GM15510 (cell line): ENCODE measurements around the gene COL25A1.

Source experiments
- POLR2A ChIP-seq: IDR thresholded peaks from 3 replicates; pipeline ENCODE4 v1.6.1; 2011; ENCODE audit warnings: borderline replicate concordance; ENCODE audit not compliant: insufficient read length; ENCODE audit errors: extremely low read depth

Gene COL25A1

GRCh38 chr4:109174224-109174953 lies 128.1 kb downstream of the COL25A1 start:
- TF ChIP-seq POLR2A, result no peak

DNA sequence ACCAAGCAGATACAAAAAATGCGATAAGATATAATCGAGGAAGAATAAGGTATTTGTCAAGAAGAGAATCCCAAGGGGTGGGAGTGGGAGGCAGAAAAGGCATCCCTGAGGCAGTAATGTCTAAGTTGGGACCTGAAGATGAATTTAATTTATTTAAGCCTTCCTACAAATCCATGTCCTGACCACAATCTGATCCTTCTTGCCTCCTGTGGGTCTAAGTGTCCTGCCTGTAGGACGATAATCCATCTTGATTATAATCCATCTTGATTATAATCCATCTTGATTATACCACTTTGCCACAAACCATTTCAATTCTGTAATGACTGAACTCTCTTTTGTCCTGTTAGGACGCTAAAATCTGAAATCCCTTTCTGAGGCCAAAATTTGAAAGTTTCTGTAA lies 130.2 kb downstream of the COL25A1 start:
- TF ChIP-seq POLR2A, result no peak

- no peak for TF ChIP-seq POLR2A
These were observed 131.4 kb downstream of the COL25A1 start for GRCh38 chr4:109171070-109171469.

GRCh38 chr4:109169170-109169569 lies 133.3 kb downstream of the COL25A1 start:
- TF ChIP-seq POLR2A, result no peak

DNA sequence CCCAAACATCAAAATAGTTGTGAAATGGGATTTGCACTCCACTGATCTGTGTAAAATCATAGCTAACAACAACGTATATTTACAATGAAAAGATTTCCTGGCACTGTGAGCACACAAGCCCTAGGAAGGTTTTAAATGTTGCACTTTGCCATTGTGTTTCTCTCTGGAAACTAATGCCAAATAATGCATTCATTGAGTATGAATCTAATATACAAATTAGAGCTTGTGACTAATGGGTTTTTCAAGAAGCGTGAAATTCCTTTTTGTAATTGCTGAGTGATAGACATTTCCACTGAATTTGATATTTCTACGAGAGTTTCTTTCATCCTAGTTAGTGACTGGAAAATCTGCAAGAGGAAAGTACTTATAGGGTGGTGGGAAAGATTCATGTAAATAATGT lies 135.9 kb downstream of the COL25A1 start:
- no peak for TF ChIP-seq POLR2A

DNA sequence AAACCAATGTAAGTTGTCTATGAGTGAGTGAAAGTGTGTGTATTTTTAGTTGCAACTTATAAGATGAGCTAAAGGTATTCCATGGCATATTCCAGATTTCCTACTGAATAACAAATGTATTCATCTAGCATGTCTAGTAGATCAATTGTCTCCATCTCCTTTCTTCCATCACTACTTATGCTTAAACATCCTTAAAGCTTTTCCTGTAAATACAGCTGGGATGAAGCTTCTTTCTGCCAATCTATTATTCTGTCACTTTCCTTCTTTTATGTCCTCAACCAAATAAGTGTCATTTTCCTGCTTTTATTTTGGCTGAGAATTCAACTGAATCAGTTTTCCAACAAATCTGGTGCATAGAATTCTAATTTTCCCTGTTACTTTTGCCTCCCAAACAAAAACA lies 136.3 kb downstream of the COL25A1 start:
- TF ChIP-seq POLR2A, result no peak

DNA sequence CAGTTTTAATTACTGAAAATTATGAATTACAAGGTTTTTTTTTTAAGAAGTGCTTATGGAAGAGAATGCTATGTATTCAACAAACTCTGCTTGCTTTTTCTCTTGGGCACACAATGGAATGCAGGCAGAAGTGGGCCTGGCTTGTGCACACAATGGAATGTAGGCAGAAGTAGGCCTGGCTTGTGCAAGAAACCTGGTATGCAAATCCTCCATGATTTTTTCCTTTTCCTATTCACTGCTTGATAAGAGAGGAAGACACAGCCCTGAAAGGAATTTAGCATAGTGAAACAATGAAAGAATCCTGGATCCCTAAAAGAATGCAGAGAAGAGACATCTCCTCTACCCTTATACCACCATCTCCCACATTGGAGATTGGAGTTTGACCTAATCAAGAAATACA lies 138.4 kb downstream of the COL25A1 start:
- no peak for TF ChIP-seq POLR2A

DNA sequence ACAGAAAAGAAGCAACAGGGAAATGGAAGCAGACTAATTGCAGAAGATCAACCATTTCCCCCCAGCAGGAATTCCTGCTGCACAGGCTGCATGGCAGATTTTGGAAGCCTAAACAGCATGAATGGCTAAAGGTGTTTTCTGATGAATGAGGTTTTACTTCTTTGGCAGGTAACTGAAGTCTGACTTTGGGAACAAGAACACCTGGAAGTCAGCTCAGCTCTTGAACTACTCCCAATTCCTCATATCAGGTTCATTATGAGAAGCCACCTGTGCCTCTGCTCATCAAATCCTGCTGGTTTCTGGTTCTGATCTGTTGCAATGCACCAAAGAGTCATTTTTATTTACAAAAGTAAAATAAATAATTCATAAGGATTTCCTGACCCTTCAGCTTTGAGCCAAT lies 139.0 kb downstream of the COL25A1 start:
- no peak for TF ChIP-seq POLR2A

- no peak for TF ChIP-seq POLR2A
These were observed 139.7 kb downstream of the COL25A1 start for GRCh38 chr4:109162759-109163158.

DNA sequence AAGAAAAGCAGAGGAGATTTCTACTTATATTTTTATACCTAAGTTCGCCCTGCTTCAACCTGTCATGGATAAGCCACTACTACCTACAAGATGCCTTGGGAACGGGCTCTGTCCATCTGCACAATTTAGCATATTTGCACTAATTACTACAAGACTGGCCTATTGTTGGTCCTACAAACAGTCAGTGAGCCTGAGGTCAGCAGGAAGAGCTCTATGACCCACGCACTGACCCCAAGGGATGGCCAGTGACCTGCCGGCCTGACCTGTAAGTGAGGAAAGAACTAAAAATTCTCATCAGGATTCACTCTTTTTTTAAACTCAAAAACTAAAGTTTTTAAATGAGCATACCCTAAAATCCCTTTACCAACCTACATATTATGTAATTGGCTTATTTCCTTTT lies 142.0 kb downstream of the COL25A1 start:
- no peak for TF ChIP-seq POLR2A

DNA sequence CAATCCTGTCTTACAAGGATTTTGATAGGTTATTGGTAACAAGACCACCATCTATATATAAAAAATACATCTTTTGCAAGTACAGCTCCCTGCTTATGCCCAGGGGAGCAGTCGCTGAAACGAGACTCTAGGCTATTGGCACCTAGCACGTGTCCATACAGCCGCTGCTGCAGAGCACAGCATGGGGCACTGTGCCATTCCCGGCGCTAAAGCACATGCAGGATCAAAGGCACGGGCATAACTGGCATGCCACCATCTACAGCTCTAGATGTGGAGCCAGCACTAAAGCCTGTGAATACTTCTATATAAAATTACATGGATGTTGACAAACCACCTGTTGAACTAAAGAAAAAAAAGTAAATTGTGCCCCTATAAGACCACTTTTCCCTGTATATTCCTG lies 144.8 kb downstream of the COL25A1 start:
- no peak for TF ChIP-seq POLR2A

DNA sequence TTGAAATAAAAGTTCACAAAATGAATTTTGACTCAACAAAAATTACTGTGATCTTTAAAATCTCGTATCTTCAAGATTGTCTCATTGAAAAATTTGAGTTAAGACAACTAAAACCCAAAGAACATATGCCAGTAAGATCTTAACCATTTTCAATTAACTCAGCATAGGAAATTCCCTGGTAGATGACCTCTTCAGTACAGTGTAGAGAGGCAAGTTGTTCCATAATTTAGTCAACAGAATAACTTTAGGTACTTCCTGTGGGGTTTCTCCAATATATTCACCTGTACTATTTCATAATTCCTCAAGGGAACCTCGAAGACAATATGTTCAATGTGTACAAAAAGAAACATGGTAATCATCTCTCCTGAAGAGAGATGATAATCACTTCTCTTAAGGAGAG lies 145.3 kb downstream of the COL25A1 start:
- no peak for TF ChIP-seq POLR2A

DNA sequence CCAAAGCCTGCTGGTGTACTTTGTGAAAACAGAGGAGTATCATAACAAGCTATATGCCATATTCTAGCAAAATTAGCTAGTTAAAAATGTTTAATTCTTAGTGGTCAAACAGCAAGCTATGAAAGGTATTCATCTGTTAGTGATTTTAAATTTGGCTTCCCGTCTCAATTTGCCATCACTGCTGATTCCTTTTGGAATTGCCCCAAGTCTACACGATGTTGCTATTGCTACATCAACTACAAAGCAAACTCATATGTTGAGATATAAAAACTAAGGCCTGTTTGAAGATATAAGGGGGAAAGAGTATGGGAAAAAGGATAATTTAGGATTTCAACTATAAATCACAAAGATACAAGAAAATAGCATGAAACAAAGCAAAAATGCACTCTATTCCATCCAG lies 146.1 kb downstream of the COL25A1 start:
- no peak for TF ChIP-seq POLR2A

- no peak for TF ChIP-seq POLR2A
These were observed 146.7 kb downstream of the COL25A1 start for GRCh38 chr4:109155682-109156283.

DNA sequence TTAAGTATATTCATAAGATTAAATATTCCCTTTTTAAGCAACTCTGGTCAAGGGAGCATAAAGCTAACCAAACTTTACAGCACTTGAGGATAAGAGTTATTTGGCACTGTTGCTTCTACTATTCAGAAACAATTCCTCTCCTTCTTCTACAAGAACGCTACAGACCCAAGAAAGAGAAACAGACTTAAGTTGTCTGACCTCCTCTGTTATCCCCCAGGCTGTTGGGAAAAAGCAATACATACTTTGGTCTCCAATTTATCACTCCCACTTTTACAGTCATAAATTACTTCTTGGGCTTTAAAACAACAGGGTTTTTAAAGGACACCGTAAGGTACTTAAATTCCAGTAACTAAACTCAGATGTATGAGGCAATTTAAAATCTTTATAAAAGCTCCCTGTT lies 147.4 kb downstream of the COL25A1 start:
- TF ChIP-seq POLR2A, result no peak

- TF ChIP-seq POLR2A, result no peak
These were observed 148.0 kb downstream of the COL25A1 start for GRCh38 chr4:109154424-109154823.
